HEK293 (cell line): ENCODE measurements around the gene STMN1.

Experiments
- CTCF ChIA-PET: fragments of 350-600 bp; formaldehyde crosslinking; extraction: SDS; loops from one replicate; lab custom pipeline; 2021; ENCODE audit warnings: antibody characterized with exemption; lab: Yijun Ruan, JAX
- POLR2A ChIA-PET: fragments of 300-600 bp; formaldehyde crosslinking; extraction: SDS; loops from one replicate; lab custom pipeline; 2020; ENCODE audit warnings: antibody characterized with exemption, inconsistent platforms; lab: Yijun Ruan, JAX
- H3K27ac ChIP-seq: fragments of 200-500 bp; sonication (Bioruptor generic); 2 replicates; pipeline ENCODE4 v1.5.1; 2014; ENCODE audit warnings: low read depth, low read length, control low read depth, inconsistent platforms; ENCODE audit errors: extremely low read depth
- H3K36me3 ChIP-seq, 2 experiments: fragments of 200-500 bp in 1 of 2; sonication (Bioruptor generic) in 1 of 2; 1 replicate in 1 of 2; 2 replicates in 1 of 2; pipeline ENCODE4 v1.5.1; 2014 to 2017; ENCODE audit warnings: inconsistent platforms in 2 of 2, low read length in 2 of 2; ENCODE audit not compliant: control insufficient read depth in 2 of 2, insufficient read depth in 1 of 2
- H3K4me1 ChIP-seq: fragments of 200-500 bp; sonication (Bioruptor generic); 2 replicates; pipeline ENCODE4 v1.5.1; 2014; ENCODE audit warnings: mild to moderate bottlenecking, low read length, inconsistent platforms; ENCODE audit not compliant: control insufficient read depth, insufficient read depth
- H3K4me3 ChIP-seq: 2 replicates; pipeline ENCODE4 v1.5.1; 2011; ENCODE audit warnings: low read depth, mild to moderate bottlenecking, control low read depth, low read length, moderate library complexity
- H3K9me3 ChIP-seq: fragments of 200-500 bp; sonication (Bioruptor generic); 2 replicates; pipeline ENCODE4 v1.5.1; 2014; ENCODE audit warnings: low read depth, low read length, inconsistent platforms; ENCODE audit not compliant: control insufficient read depth, insufficient read depth
- SALL2 ChIP-seq: fragments of 450-650 bp; formaldehyde crosslinking; IDR thresholded peaks from 2 replicates; pipeline ENCODE4 v1.5.0; 2017; ENCODE audit warnings: missing biosample characterization, mild to moderate bottlenecking, missing genetic modification characterization, borderline replicate concordance
- SCRT2 ChIP-seq: fragments of 450-650 bp; formaldehyde crosslinking; IDR thresholded peaks from 2 replicates; pipeline ENCODE4 v1.5.1; 2016; ENCODE audit warnings: missing biosample characterization, missing genetic modification characterization
- TCF7L2 ChIP-seq: IDR thresholded peaks from 2 replicates; pipeline ENCODE4 v1.6.1; 2011; ENCODE audit warnings: low read depth, mild to moderate bottlenecking, inconsistent platforms, low read length, moderate library complexity, borderline replicate concordance
- TSHZ1 ChIP-seq: fragments of 450-650 bp; formaldehyde crosslinking; IDR thresholded peaks from 2 replicates; pipeline ENCODE4 v1.5.1; 2016; ENCODE audit warnings: missing biosample characterization, missing genetic modification characterization, borderline replicate concordance
- WT1 ChIP-seq: fragments of 450-650 bp; formaldehyde crosslinking; IDR thresholded peaks from 2 replicates; pipeline ENCODE4 v1.5.1; 2016; ENCODE audit warnings: missing biosample characterization, missing genetic modification characterization
- ZBTB17 ChIP-seq: fragments of 450-650 bp; formaldehyde crosslinking; IDR thresholded peaks from 2 replicates; pipeline ENCODE4 v1.5.1; 2016; ENCODE audit warnings: missing biosample characterization, missing genetic modification characterization
- ZNF114 ChIP-seq: fragments of 450-650 bp; formaldehyde crosslinking; IDR thresholded peaks from 2 replicates; pipeline ENCODE4 v1.5.0; 2017; ENCODE audit warnings: missing biosample characterization, missing genetic modification characterization
- ZNF155 ChIP-seq: fragments of 450-650 bp; formaldehyde crosslinking; IDR thresholded peaks from 2 replicates; pipeline ENCODE4 v1.5.1; 2016; ENCODE audit warnings: missing biosample characterization, missing genetic modification characterization
- ZNF202 ChIP-seq: fragments of 450-650 bp; formaldehyde crosslinking; IDR thresholded peaks from 2 replicates; pipeline ENCODE4 v1.5.1; 2016; ENCODE audit warnings: missing biosample characterization, missing genetic modification characterization, borderline replicate concordance
- ZNF248 ChIP-seq: fragments of 450-650 bp; formaldehyde crosslinking; IDR thresholded peaks from 2 replicates; pipeline ENCODE4 v1.5.1; 2017; ENCODE audit warnings: missing biosample characterization, missing genetic modification characterization
- ZNF26 ChIP-seq: fragments of 450-650 bp; formaldehyde crosslinking; IDR thresholded peaks from 2 replicates; pipeline ENCODE4 v1.5.1; 2016; ENCODE audit warnings: missing biosample characterization, missing genetic modification characterization
- ZNF335 ChIP-seq: fragments of 450-650 bp; formaldehyde crosslinking; conservative IDR thresholded peaks from 2 replicates; pipeline ENCODE4 v1.5.1; 2016; ENCODE audit warnings: missing biosample characterization, missing genetic modification characterization
- ZNF362 ChIP-seq: fragments of 450-650 bp; formaldehyde crosslinking; IDR thresholded peaks from 2 replicates; pipeline ENCODE4 v1.5.1; 2016; ENCODE audit warnings: missing biosample characterization, missing genetic modification characterization
- ZNF366 ChIP-seq: fragments of 450-650 bp; formaldehyde crosslinking; conservative IDR thresholded peaks from 2 replicates; pipeline ENCODE4 v1.5.1; 2016; ENCODE audit warnings: missing biosample characterization, missing genetic modification characterization
- ZNF398 ChIP-seq: fragments of 450-650 bp; formaldehyde crosslinking; IDR thresholded peaks from 2 replicates; pipeline ENCODE4 v1.5.1; 2017; ENCODE audit warnings: missing biosample characterization, missing genetic modification characterization
- ZNF426 ChIP-seq: fragments of 450-650 bp; formaldehyde crosslinking; IDR thresholded peaks from 2 replicates; pipeline ENCODE4 v1.5.1; 2017; ENCODE audit warnings: missing biosample characterization, missing genetic modification characterization, mild to moderate bottlenecking, inconsistent platforms, moderate library complexity
- ZNF433 ChIP-seq: fragments of 450-650 bp; formaldehyde crosslinking; IDR thresholded peaks from 2 replicates; pipeline ENCODE4 v1.5.1; 2016; ENCODE audit warnings: missing biosample characterization, missing genetic modification characterization, low read depth
- ZNF514 ChIP-seq: fragments of 450-650 bp; formaldehyde crosslinking; IDR thresholded peaks from 2 replicates; pipeline ENCODE4 v1.5.1; 2016; ENCODE audit warnings: missing biosample characterization, missing genetic modification characterization
- ZNF549 ChIP-seq: fragments of 450-650 bp; IDR thresholded peaks from 2 replicates; pipeline ENCODE4 v1.5.1; 2018; ENCODE audit warnings: missing biosample characterization, missing genetic modification characterization, mild to moderate bottlenecking, inconsistent platforms, moderate library complexity
- ZNF621 ChIP-seq: fragments of 450-650 bp; formaldehyde crosslinking; IDR thresholded peaks from 2 replicates; pipeline ENCODE4 v1.5.1; 2017; ENCODE audit warnings: missing biosample characterization, missing genetic modification characterization
- ZNF639 ChIP-seq: fragments of 450-650 bp; formaldehyde crosslinking; IDR thresholded peaks from 2 replicates; pipeline ENCODE4 v1.5.1; 2016; ENCODE audit warnings: missing biosample characterization, missing genetic modification characterization
- ZNF658 ChIP-seq: fragments of 450-650 bp; formaldehyde crosslinking; IDR thresholded peaks from 2 replicates; pipeline ENCODE4; 2016; ENCODE audit warnings: missing biosample characterization, missing genetic modification characterization
- ZNF785 ChIP-seq: fragments of 450-650 bp; formaldehyde crosslinking; IDR thresholded peaks from 2 replicates; pipeline ENCODE4 v1.5.1; 2016; ENCODE audit warnings: missing biosample characterization, missing genetic modification characterization
- ZSCAN23 ChIP-seq: fragments of 450-650 bp; formaldehyde crosslinking; IDR thresholded peaks from 2 replicates; pipeline ENCODE4 v1.5.1; 2016; ENCODE audit warnings: missing biosample characterization, missing genetic modification characterization

Gene STMN1

GRCh38 chr1:25952841-25953401 is 46.7 kb upstream of the STMN1 start (continued):
- TF ChIP-seq ZNF398 (tag by site-specific recombination) (no peak), SALL2 (no peak), ZNF202 (tag by site-specific recombination) (no peak), WT1 (tag by site-specific recombination) (no peak), ZNF426 (tag by site-specific recombination) (no peak), ZNF433 (tag by site-specific recombination) (no peak), ZNF785 (tag by site-specific recombination) (no peak), ZSCAN23 (tag by site-specific recombination) (no peak)
- TF ChIP-seq, all 188 proteins: peak for 0

- Histone ChIP-seq H3K27ac (no peak overlapping the region), H3K4me3 (no peak overlapping the region), H3K36me3 (no peaks in the 10 kb centered on the region), H3K4me1 (no peaks in the 10 kb centered on the region), H3K9me3 (no peaks in the 10 kb centered on the region)
- POLR2A ChIA-PET: no interaction called here
- CTCF ChIA-PET: interaction anchor here (0.6 kb wide), 1 partner anchor 153 kb away, joined by 3 read pairs; no protein-coding TSS in a partner anchor
- TF ChIP-seq ZNF621 (tag by site-specific recombination) (no peak), ZNF366 (tag by site-specific recombination) (no peak)
These were observed 42.4 kb upstream of the STMN1 start for GRCh38 chr1:25948641-25949040.

- no peaks in the 10 kb centered on the region for H3K9me3 ChIP-seq
- ChIA-PET CTCF (interaction anchor here (0.7 kb wide), 1 partner anchor 54 kb away, joined by 3 read pairs; no protein-coding TSS in a partner anchor), POLR2A (no interaction called here)
- no peak overlapping the region for H3K27ac ChIP-seq
- H3K4me3 ChIP-seq: no peak overlapping the region
- TF ChIP-seq ZNF248 (tag by site-specific recombination): no peak
- TF ChIP-seq ZNF514 (tag by site-specific recombination): no peak
- no peak for TF ChIP-seq ZNF658 (tag by site-specific recombination)
- TF ChIP-seq ZNF639 (tag by site-specific recombination): no peak
- no peak for TF ChIP-seq SCRT2
- TF ChIP-seq ZNF335 (tag by site-specific recombination): no peak
- TF ChIP-seq ZNF114: no peak
- TF ChIP-seq ZBTB17 (tag by site-specific recombination): no peak
- no peak for TF ChIP-seq ZNF155
- TF ChIP-seq ZNF26 (tag by site-specific recombination): no peak
- no peak for TF ChIP-seq TCF7L2
- TF ChIP-seq TSHZ1 (tag by site-specific recombination): no peak
- no peak for TF ChIP-seq ZNF549 (tag by site-specific recombination)
- no peak for TF ChIP-seq ZNF362 (tag by site-specific recombination)
- no peaks in the 10 kb centered on the region for H3K36me3 ChIP-seq
- H3K4me1 ChIP-seq: no peaks in the 10 kb centered on the region
These were observed 40.8 kb upstream of the STMN1 start for GRCh38 chr1:25947027-25947426.
